NB4 (cell line): Measurements from ENCODE around the gene ARMH2.

Experiments used
- DNase-seq: peaks from one replicate; pipeline ENCODE4 v3.0.0; 2010; ENCODE audit warnings: low read depth
- H3K4me3 ChIP-seq: one replicate; pipeline ENCODE4 v1.5.1; 2011; ENCODE audit warnings: mild to moderate bottlenecking, low read depth, low read length, moderate library complexity
- MAX ChIP-seq: IDR thresholded peaks from 2 replicates; pipeline ENCODE4 v1.6.1; 2011; ENCODE audit warnings: low read depth, low read length
- MYC ChIP-seq: IDR thresholded peaks from 2 replicates; pipeline ENCODE4 v1.6.1; 2011; ENCODE audit warnings: low read depth, low read length
- POLR2A ChIP-seq: IDR thresholded peaks from 2 replicates; pipeline ENCODE4 v1.6.1; 2011; ENCODE audit warnings: mild to moderate bottlenecking; ENCODE audit not compliant: insufficient read length; ENCODE audit errors: extremely low read depth
- TF ChIP-seq, protein P1 (sequence below): IDR thresholded peaks from one replicate; pipeline ENCODE4 v1.5.1; 2012; ENCODE audit warnings: low read depth, low read length

ARMH2 gene

GRCh38 chr6:24798740-24799540, at the start of gene ARMH2:
TSS of gene ARMH2 (minus strand) at chr6:24798917. CDS start at chr6:24798857, 60 bp downstream.
- H3K4me3 ChIP-seq = no peak within 1 kb of the TSS
- DNase-seq = no peak
- TF ChIP-seq MYC = no peak
- no peak for TF ChIP-seq MAX
- TF ChIP-seq, protein P1, sequence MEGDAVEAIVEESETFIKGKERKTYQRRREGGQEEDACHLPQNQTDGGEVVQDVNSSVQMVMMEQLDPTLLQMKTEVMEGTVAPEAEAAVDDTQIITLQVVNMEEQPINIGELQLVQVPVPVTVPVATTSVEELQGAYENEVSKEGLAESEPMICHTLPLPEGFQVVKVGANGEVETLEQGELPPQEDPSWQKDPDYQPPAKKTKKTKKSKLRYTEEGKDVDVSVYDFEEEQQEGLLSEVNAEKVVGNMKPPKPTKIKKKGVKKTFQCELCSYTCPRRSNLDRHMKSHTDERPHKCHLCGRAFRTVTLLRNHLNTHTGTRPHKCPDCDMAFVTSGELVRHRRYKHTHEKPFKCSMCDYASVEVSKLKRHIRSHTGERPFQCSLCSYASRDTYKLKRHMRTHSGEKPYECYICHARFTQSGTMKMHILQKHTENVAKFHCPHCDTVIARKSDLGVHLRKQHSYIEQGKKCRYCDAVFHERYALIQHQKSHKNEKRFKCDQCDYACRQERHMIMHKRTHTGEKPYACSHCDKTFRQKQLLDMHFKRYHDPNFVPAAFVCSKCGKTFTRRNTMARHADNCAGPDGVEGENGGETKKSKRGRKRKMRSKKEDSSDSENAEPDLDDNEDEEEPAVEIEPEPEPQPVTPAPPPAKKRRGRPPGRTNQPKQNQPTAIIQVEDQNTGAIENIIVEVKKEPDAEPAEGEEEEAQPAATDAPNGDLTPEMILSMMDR = no peak
- TF ChIP-seq POLR2A = no peak

DNA sequence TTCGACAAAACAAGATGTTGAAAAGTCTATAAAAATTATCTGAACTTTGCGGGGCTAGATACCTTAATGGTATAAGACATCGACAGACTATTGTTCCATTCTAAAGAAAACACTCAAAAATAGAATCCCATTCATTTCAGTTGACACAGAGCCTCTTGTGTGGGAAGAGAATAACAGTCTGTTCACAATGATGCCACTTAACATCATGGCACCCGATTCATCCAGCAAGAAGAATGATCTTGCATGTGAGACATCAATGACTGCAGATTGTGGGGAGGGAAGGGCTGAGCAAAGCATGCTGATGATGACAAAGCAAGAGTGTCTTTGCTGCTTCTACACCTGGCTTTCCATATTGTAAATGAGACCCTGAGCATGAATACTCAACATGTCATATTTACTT, 49.7 kb upstream of the ARMH2 start:
- no peak for DNase-seq
- TF ChIP-seq POLR2A = no peak
- no peak for TF ChIP-seq MAX
- TF ChIP-seq, protein P1 = no peak
- no peak for TF ChIP-seq MYC
- no peak overlapping the region for H3K4me3 ChIP-seq

- DNase-seq = no peak
- H3K4me3 ChIP-seq = no peak overlapping the region
- TF ChIP-seq POLR2A (no peak), MYC (no peak), MAX (no peak)
- TF ChIP-seq, protein P1 = no peak
These were observed 48.7 kb upstream of the ARMH2 start for GRCh38 chr6:24847402-24847801.

- H3K4me3 ChIP-seq = no peak overlapping the region
- no peak for DNase-seq
- TF ChIP-seq, protein P1 = no peak
- TF ChIP-seq MAX (no peak), POLR2A (no peak), MYC (no peak)
These were observed 46.9 kb upstream of the ARMH2 start for GRCh38 chr6:24845578-24845977.

DNA sequence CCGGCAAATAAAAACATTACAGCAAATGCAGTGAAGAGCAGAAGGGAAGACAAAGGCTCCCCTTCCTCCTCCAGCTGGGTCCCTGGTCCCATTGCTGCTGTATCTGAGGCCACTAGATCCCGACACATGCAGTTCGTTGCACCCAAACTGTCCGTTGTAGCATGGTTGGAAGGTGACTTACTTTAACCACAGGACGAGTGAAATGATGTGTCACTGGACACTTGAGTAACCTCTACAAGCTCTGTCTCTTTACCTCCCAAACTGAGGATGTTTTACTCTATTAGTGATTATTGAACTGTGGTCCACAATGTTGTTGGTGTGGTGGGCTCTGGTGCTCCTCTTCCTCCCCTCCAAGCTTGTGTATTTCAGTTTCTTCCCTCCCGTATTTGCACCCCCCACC, 46.2 kb upstream of the ARMH2 start:
- H3K4me3 ChIP-seq = no peak overlapping the region
- no peak for DNase-seq
- no peak for TF ChIP-seq MAX
- TF ChIP-seq, protein P1 = no peak
- no peak for TF ChIP-seq POLR2A
- TF ChIP-seq MYC = no peak
